BLaER1 (cell line): Measurements from ENCODE around the gene KCNN3.
"Not testable (repeated sequence)": the region's sequence is repeated elsewhere in the genome, so short reads cannot be mapped to it uniquely, and the experiment has no call there.

Source experiments
- H3K27ac ChIP-seq: shearing (Covaris generic); formaldehyde crosslinking; 2 replicates; pipeline ENCODE4 v1.8.1; 2022
- H3K27me3 ChIP-seq: shearing (Covaris generic); formaldehyde crosslinking; 2 replicates; pipeline ENCODE4 v1.8.1; 2022
- H3K36me3 ChIP-seq: shearing (Covaris generic); formaldehyde crosslinking; 2 replicates; pipeline ENCODE4 v1.8.1; 2022
- H3K4me1 ChIP-seq: shearing (Covaris generic); formaldehyde crosslinking; 2 replicates; pipeline ENCODE4 v1.8.1; 2022
- H3K4me2 ChIP-seq: shearing (Covaris generic); formaldehyde crosslinking; 2 replicates; pipeline ENCODE4 v1.8.1; 2022
- H3K4me3 ChIP-seq: shearing (Covaris generic); formaldehyde crosslinking; 2 replicates; pipeline ENCODE4 v1.8.1; 2022
- H3K9ac ChIP-seq: shearing (Covaris generic); formaldehyde crosslinking; 2 replicates; pipeline ENCODE4 v1.8.1; 2022
- H3K9me3 ChIP-seq: shearing (Covaris generic); formaldehyde crosslinking; 2 replicates; pipeline ENCODE4 v1.8.1; 2022
- H4K20me1 ChIP-seq: shearing (Covaris generic); formaldehyde crosslinking; 2 replicates; pipeline ENCODE4 v1.8.1; 2022
- Cebpa-rat ChIP-seq: shearing (Covaris generic); IDR thresholded peaks from 2 replicates; pipeline ENCODE4 v1.8.1; 2022

Gene KCNN3

DNA sequence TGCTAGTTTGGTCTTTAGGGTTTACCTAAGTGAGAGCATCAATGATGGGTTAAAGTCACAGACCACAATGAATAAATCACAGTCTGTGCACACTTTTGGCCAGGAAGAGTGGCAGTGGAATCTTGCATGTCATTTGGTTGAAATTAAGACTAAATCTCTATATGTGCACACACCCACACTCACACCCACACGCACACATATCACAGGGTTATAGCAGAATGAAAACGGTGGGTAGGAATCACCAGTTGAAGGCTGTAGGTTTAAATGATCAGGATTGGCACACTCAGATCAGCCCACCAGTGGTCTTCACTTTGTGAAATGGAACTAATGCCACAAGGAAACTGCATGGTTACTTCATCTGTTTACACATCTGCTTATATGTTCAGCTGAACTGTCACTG, 164.5 kb downstream of the KCNN3 start:
- no peak for TF ChIP-seq Cebpa-rat
- no peaks in the 10 kb centered on the region for H3K27me3 ChIP-seq
- no peak overlapping the region for H3K9ac ChIP-seq
- no peaks in the 10 kb centered on the region for H3K9me3 ChIP-seq
- no peaks in the 10 kb centered on the region for H4K20me1 ChIP-seq
- H3K36me3 ChIP-seq: no peaks in the 10 kb centered on the region
- peaks cover 13% of the 10 kb centered on the region for H3K4me1 ChIP-seq
- H3K4me3 ChIP-seq: no peak overlapping the region
- no peak overlapping the region for H3K4me2 ChIP-seq
- H3K27ac ChIP-seq: no peak overlapping the region

DNA sequence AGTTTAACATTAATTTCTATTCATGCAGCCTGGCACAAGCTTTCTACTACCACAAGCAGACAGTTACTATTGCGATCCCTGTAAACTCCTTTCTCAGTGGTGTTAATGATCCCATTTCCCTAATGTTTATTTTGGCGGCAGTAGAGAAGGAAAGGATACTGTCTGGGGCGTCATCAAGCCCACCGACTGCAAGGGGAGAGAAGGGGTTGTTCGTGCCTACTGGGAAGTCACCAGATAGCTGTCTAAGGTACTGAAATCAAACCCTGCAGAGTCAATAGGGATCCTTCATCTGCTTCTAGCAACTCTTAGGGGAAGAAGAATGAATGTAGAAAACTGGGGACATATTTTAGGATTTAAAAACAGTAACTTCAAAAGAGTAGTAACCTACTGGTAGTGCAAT, 166.9 kb downstream of the KCNN3 start:
- H3K9me3 ChIP-seq: no peaks in the 10 kb centered on the region
- H4K20me1 ChIP-seq: no peaks in the 10 kb centered on the region
- no peaks in the 10 kb centered on the region for H3K36me3 ChIP-seq
- H3K27ac ChIP-seq: no peak overlapping the region
- H3K4me3 ChIP-seq: no peak overlapping the region
- H3K27me3 ChIP-seq: no peaks in the 10 kb centered on the region
- no peaks in the 10 kb centered on the region for H3K4me1 ChIP-seq
- TF ChIP-seq Cebpa-rat: no peak
- H3K4me2 ChIP-seq: no peak overlapping the region
- H3K9ac ChIP-seq: no peak overlapping the region

DNA sequence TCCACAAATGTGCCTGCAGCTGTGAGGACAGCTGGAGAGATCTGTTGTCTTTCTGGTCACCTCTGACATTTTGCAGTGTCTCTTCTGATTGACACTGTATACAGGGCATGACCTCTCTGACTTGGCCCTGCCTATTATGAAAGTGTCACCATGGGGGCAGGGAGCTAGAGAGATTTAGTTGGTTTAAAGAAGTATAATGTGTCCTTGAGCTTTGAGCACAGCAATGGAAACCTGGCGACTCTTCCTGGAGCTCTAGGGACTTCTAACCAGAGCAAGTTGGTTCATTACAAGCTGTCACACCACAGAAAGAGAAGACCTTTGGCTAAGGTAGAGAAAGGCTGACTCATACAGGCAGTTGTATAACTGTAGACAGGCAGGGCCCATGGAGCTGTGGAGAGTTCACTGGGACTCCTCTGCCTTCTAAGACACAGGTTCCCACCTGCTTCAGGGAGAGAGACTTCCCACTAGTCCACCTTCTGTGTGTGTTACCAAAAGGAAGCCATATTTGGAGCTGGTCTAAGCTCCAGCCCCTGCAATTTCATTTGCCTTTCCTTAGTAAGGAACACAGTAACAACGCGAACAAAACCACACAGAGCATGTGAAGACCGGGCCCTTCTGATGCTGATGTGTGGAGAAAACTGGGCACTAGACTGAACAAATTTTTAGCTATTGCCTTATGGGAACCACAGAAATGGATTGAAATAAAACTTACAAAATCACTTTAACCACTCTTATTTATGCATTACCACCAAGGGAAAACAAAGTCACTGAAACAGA, 171.6 kb downstream of the KCNN3 start:
- Histone ChIP-seq H3K9ac (no peak overlapping the region), H3K4me2 (no peak overlapping the region), H4K20me1 (no peaks in the 10 kb centered on the region), H3K36me3 (no peaks in the 10 kb centered on the region), H3K27me3 (no peaks in the 10 kb centered on the region), H3K9me3 (no peaks in the 10 kb centered on the region), H3K4me3 (no peak overlapping the region), H3K27ac (no peak overlapping the region), H3K4me1 (no peaks in the 10 kb centered on the region)
- no peak for TF ChIP-seq Cebpa-rat

DNA sequence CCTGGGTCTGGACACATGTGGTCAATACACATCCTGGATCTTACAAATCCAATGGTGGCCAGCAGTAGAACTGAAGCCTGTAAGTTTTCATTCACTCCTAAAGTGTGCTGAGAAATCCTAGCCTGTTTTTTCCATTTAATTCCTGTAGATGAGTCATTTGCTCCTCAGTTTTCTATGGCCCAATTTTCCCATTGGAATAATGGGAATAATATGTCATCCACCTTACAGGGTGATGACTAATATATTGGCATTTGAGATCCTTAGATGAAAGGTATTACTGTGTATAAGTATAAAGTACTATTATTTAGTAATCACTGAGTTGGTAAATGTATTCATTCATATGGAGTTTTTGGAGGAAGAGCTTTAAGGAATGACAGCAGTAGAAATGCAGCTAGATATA, 172.4 kb downstream of the KCNN3 start:
- Histone ChIP-seq H3K9me3 (no peaks in the 10 kb centered on the region), H3K4me1 (no peaks in the 10 kb centered on the region), H3K9ac (no peak overlapping the region), H3K36me3 (no peaks in the 10 kb centered on the region), H3K27me3 (no peaks in the 10 kb centered on the region), H4K20me1 (no peaks in the 10 kb centered on the region), H3K4me3 (no peak overlapping the region), H3K27ac (no peak overlapping the region), H3K4me2 (no peak overlapping the region)
- no peak for TF ChIP-seq Cebpa-rat

DNA sequence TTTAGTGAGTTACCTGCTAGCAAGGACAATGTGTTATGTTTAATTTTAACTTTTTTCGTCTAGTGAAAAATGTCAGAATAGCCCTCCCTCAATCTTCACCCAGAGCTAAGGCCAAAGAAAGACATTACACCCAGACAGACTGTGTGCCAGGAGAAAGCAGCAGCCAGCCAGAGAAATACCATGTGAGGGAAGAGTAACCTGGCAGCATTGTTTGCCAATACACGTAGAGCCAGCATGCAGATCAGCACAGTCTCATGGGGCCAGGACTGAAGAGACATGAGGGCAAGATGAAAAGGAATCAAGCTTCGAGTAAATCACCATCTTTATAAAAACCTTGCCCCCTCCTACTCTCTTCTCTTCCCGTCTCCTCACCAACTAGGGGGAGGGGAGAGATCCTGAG, 173.6 kb downstream of the KCNN3 start:
- Histone ChIP-seq H3K9me3 (no peaks in the 10 kb centered on the region), H3K27ac (no peak overlapping the region), H3K27me3 (no peaks in the 10 kb centered on the region), H3K9ac (no peak overlapping the region), H3K4me1 (no peaks in the 10 kb centered on the region), H3K36me3 (no peaks in the 10 kb centered on the region), H3K4me3 (no peak overlapping the region), H4K20me1 (no peaks in the 10 kb centered on the region), H3K4me2 (no peak overlapping the region)
- no peak for TF ChIP-seq Cebpa-rat

DNA sequence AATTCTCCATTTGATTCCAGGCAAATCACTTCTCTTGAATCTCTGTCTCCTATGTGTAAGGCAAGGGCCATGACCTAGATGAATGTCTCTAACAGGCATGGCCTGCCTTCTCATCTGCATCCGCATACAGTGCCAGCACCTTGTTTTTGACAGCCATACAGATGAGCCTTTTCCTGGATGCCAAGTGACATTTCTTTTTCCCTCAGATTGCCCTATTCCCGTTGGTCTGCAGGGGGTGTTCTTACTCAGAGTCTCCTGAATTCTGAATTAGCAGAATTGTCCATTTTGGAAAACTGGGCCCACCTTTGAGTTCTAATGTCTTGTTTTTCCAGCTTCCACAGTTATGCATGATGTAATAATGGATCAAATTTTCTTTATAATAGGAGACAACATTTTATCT, 174.1 kb downstream of the KCNN3 start:
- no peak overlapping the region for H3K4me3 ChIP-seq
- no peaks in the 10 kb centered on the region for H3K27me3 ChIP-seq
- TF ChIP-seq Cebpa-rat: no peak
- no peaks in the 10 kb centered on the region for H3K36me3 ChIP-seq
- no peak overlapping the region for H3K27ac ChIP-seq
- H4K20me1 ChIP-seq: no peaks in the 10 kb centered on the region
- no peak overlapping the region for H3K4me2 ChIP-seq
- H3K9me3 ChIP-seq: no peaks in the 10 kb centered on the region
- H3K4me1 ChIP-seq: no peaks in the 10 kb centered on the region
- no peak overlapping the region for H3K9ac ChIP-seq

DNA sequence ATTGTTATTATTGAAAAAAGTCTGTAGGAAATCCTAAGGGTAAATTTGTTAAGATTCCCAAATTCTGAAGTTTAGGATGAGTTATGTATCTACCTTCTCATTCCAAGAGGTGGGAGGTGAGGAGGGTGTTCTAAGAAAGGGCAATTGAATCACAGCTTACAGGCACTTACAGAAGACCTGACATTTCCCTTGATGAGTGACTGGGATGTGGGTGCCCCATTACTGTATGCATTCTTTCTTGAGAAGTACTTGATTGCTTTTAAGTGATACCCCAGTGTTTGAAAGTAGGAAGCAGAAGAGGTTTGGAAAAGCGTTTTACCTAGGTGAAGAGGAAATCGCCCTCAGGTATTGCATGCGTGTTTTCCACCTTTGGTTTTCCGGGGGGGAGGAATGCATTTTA, 175.1 kb downstream of the KCNN3 start:
- no peaks in the 10 kb centered on the region for H3K4me1 ChIP-seq
- no peak for TF ChIP-seq Cebpa-rat
- H3K9me3 ChIP-seq: no peaks in the 10 kb centered on the region
- H3K4me2 ChIP-seq: no peak overlapping the region
- no peaks in the 10 kb centered on the region for H4K20me1 ChIP-seq
- H3K36me3 ChIP-seq: no peaks in the 10 kb centered on the region
- no peak overlapping the region for H3K9ac ChIP-seq
- H3K27ac ChIP-seq: no peak overlapping the region
- H3K4me3 ChIP-seq: no peak overlapping the region
- H3K27me3 ChIP-seq: no peaks in the 10 kb centered on the region

DNA sequence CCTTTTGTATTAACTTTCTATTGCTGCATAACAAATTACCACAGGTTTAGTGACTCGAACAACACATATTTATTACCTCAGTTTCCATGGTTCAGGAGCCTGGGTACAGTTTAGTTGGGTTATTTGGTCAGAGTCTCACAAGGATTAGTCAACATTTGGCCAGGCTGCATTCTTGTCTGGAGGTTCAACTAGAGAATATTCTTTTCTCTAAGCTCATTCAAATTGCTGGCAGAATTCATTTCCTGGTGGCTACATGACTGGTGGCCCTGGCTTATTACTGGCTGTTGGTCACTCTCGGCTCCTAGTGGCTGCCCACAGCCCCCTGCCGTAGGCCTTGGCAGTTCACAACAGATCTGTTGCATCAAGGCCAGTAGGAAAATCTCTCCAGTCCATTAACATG, 181.0 kb downstream of the KCNN3 start:
- H3K4me2 ChIP-seq: no peak overlapping the region
- no peaks in the 10 kb centered on the region for H3K4me1 ChIP-seq
- H3K27ac ChIP-seq: no peak overlapping the region
- H3K9me3 ChIP-seq: no peaks in the 10 kb centered on the region
- H3K36me3 ChIP-seq: no peaks in the 10 kb centered on the region
- TF ChIP-seq Cebpa-rat: no peak
- H4K20me1 ChIP-seq: no peaks in the 10 kb centered on the region
- no peaks in the 10 kb centered on the region for H3K27me3 ChIP-seq
- no peak overlapping the region for H3K9ac ChIP-seq
- H3K4me3 ChIP-seq: no peak overlapping the region

DNA sequence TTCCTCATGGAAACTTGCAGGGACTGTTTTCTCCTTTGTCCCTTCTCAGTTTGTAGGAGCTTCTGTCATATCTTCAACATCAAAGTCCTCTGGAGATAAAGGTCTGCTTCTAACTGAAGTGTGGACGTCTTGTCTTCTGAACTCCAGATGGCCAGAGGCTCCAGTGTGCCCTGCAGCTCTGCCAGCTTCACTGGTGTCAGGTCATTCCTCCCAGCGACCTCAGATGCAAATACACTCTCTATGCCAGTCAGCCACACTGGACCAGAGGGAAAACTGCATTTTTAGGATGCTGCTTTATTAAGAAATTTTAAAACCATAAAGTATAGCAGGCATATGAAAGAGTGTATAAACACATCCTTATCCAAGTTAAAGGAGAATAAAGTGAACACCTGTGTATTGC, 183.6 kb downstream of the KCNN3 start:
- no peaks in the 10 kb centered on the region for H4K20me1 ChIP-seq
- no peak for TF ChIP-seq Cebpa-rat
- H3K27ac ChIP-seq: no peak overlapping the region
- H3K36me3 ChIP-seq: no peaks in the 10 kb centered on the region
- H3K4me3 ChIP-seq: no peak overlapping the region
- H3K27me3 ChIP-seq: no peaks in the 10 kb centered on the region
- H3K9me3 ChIP-seq: no peaks in the 10 kb centered on the region
- H3K4me2 ChIP-seq: no peak overlapping the region
- no peak overlapping the region for H3K9ac ChIP-seq
- H3K4me1 ChIP-seq: no peaks in the 10 kb centered on the region

DNA sequence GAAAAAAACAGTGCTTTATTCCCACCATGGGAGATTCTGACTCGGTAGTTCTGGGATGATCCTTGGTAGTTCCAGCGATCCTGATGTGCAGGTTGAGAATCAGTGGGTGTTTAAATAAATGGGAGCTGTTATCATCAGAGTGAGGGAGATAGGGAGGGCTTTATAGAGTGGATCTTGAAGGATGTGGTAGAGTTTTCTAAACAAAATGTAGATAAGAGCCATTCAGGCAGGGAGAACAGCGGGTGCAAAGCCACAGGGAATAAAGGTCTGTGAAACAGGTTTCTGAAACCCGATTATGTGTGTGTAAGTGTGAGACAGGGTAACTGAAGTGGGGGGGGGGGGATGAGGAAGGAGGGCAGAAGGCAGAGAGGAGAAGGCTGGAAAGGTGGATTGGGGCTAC, 186.3 kb downstream of the KCNN3 start:
- H3K36me3 ChIP-seq: no peaks in the 10 kb centered on the region
- H4K20me1 ChIP-seq: no peaks in the 10 kb centered on the region
- TF ChIP-seq Cebpa-rat: no peak
- no peaks in the 10 kb centered on the region for H3K27me3 ChIP-seq
- no peak overlapping the region for H3K4me3 ChIP-seq
- H3K4me2 ChIP-seq: no peak overlapping the region
- no peaks in the 10 kb centered on the region for H3K4me1 ChIP-seq
- H3K9ac ChIP-seq: no peak overlapping the region
- H3K9me3 ChIP-seq: peaks cover 9% of the 10 kb centered on the region; the same call in 1 of the 2 replicates
- H3K27ac ChIP-seq: no peak overlapping the region

DNA sequence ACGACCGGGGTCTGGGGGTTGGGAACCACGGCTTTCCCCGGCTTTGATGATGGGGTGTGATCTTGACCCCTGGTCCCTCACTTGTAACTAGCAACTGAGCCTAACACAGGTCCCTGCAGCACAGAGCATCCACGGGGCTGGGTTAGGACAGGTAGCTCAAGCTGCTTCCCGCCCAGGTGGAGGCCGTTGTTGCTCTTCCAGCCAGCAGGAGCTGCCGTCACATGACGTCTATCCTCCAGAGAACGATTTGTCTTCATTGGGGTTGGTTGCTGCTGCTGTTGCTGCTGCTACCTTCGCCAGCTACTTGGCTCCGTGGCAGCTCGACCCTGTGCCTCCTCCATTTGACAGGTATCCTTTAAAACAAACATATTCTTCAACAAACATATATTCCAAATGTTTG, 187.8 kb downstream of the KCNN3 start:
- H3K9me3 ChIP-seq: peaks cover 19% of the 10 kb centered on the region
- H3K36me3 ChIP-seq: no peaks in the 10 kb centered on the region
- H4K20me1 ChIP-seq: no peaks in the 10 kb centered on the region
- H3K27ac ChIP-seq: no peak overlapping the region
- H3K27me3 ChIP-seq: no peaks in the 10 kb centered on the region
- H3K9ac ChIP-seq: no peak overlapping the region
- H3K4me1 ChIP-seq: no peaks in the 10 kb centered on the region
- H3K4me3 ChIP-seq: no peak overlapping the region
- H3K4me2 ChIP-seq: no peak overlapping the region
- no peak for TF ChIP-seq Cebpa-rat

DNA sequence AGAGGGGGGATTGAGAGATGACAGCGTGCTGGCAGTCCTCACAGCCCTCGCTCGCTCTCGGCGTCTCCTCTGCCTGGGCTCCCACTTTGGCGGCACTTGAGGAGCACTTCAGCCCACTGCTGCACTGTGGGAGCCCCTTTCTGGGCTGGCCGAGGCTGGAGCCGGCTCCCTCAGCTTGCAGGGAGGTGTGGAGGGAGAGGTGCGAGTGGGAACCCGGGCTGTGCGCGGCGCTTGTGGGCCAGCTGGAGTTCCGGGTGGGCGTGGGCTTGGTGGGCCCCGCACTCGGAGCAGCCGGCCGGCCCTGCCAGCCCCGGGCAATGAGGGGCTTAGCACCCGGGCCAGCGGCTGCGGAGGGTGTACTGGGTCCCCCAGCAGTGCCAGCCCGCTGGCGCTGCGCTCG, 192.2 kb downstream of the KCNN3 start:
- not testable (repeated sequence) for H3K4me1 ChIP-seq, H3K4me2 ChIP-seq, H3K9ac ChIP-seq, H3K36me3 ChIP-seq, H3K4me3 ChIP-seq, H3K27ac ChIP-seq, H4K20me1 ChIP-seq, H3K27me3 ChIP-seq
- peaks cover 19% of the 10 kb centered on the region for H3K9me3 ChIP-seq

DNA sequence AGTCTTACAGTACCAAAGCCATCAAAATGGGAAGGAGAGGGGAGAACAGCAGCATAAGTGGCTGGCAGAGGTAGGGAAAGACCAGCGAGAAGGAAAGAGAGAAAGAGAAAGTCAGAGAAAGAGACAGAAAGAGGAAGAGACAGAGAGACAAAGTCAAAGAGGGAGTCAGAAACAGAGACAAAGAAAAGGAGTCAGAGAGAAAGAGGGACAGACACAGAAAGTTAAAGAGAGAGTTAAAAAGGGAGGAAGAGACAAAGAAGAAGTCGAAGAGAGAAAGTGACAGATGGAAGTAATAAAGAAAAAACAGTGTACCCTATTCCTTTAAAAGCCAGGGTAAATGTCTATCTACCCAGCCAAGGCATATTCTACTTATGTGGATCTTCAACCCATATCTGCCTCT, 193.2 kb downstream of the KCNN3 start:
- H3K4me3 ChIP-seq, H4K20me1 ChIP-seq, H3K4me1 ChIP-seq, H3K4me2 ChIP-seq, H3K27me3 ChIP-seq, H3K27ac ChIP-seq, H3K36me3 ChIP-seq, H3K9ac ChIP-seq: not testable (repeated sequence)
- peaks cover 19% of the 10 kb centered on the region for H3K9me3 ChIP-seq

DNA sequence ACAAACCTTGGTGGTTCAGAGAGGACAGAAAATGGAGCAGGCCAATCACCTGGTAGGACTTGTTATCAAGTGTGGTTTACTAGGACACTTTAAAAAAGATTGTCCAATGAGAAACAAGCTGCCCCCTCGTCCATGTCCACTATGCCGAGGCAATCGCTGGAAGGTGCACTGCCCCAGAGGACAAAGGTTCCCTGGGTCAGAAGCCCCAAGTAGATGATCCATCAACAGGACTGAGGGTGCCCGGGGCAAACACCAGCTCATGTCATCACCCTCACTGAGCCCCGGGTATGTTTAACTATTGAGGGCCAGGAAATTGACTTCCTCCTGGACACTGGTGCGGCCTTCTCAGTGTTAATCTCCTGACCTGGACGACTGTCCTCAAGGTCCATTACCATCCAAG, 195.6 kb downstream of the KCNN3 start:
- not testable (repeated sequence) for H3K27me3 ChIP-seq, H3K4me3 ChIP-seq, H3K9ac ChIP-seq, H3K36me3 ChIP-seq, H3K4me2 ChIP-seq, H4K20me1 ChIP-seq, H3K4me1 ChIP-seq, H3K27ac ChIP-seq
- H3K9me3 ChIP-seq: peaks cover 16% of the 10 kb centered on the region
